Islet precursor cell (in vitro differentiated cells): ENCODE results near the gene CCL17.
"Not testable (repeated sequence)": the region's sequence is repeated elsewhere in the genome, so short reads cannot be mapped to it uniquely, and the experiment has no call there.

ENCODE experiments used
- DNase-seq: peaks from one replicate; pipeline ENCODE4 v3.0.0-alpha.2; 2018

Gene CCL17

GRCh38 chr16:57403965-57404817 is at the start of gene CCL17:
CCL17 (plus strand) TSS chr16:57404767; CDS start chr16:57413933, 9,166 bp downstream.
- no peak for DNase-seq

GRCh38 chr16:57355898-57356414 is 48.6 kb upstream of the CCL17 start:
- peak; percentile 11 for DNase-seq

GRCh38 chr16:57356547-57356946 is 48.0 kb upstream of the CCL17 start:
- DNase-seq: no peak

GRCh38 chr16:57357330-57358085 is 47.1 kb upstream of the CCL17 start:
- peak; percentile 33 for DNase-seq

GRCh38 chr16:57358086-57358420 is 46.5 kb upstream of the CCL17 start:
- DNase-seq: peak; percentile 28

GRCh38 chr16:57358527-57359095 is 46.0 kb upstream of the CCL17 start, which contains the start of gene CCL22:
CCL22 (plus strand) TSS chr16:57358783; CDS start chr16:57358817, 34 bp downstream.
- DNase-seq: peak; percentile 51

GRCh38 chr16:57360321-57360935 is 44.1 kb upstream of the CCL17 start:
- peak; percentile 26 for DNase-seq

GRCh38 chr16:57361404-57361803 is 43.2 kb upstream of the CCL17 start:
- DNase-seq: no peak

GRCh38 chr16:57364143-57364542 is 40.4 kb upstream of the CCL17 start:
- no peak for DNase-seq

GRCh38 chr16:57366544-57367040 is 38.0 kb upstream of the CCL17 start:
- no peak for DNase-seq

- no peak for DNase-seq
Measured at GRCh38 chr16:57367116-57367752, 37.3 kb upstream of the CCL17 start.

- DNase-seq: no peak
Measured at GRCh38 chr16:57371494-57372371, 32.8 kb upstream of the CCL17 start.

- peak; percentile 96 for DNase-seq
Measured at GRCh38 chr16:57372372-57373116, 32.0 kb upstream of the CCL17 start, which contains the start of gene CX3CL1. CX3CL1 (plus strand) TSS chr16:57372490; CDS start chr16:57372569, 79 bp downstream.

GRCh38 chr16:57373117-57373947 is 31.2 kb upstream of the CCL17 start:
- DNase-seq: peak; percentile 88

GRCh38 chr16:57374067-57374534 is 30.5 kb upstream of the CCL17 start:
- DNase-seq: no peak

- not testable (repeated sequence) for DNase-seq
Measured at GRCh38 chr16:57374925-57375465, 29.6 kb upstream of the CCL17 start.

GRCh38 chr16:57376313-57376818 is 28.2 kb upstream of the CCL17 start:
- DNase-seq: no peak

- peak; percentile 96 for DNase-seq
Measured at GRCh38 chr16:57377080-57377841, 27.3 kb upstream of the CCL17 start.
